Testis (tissue), 2 donors: ENCODE measurements around the gene CARD9.

Source experiments
- POLR2A ChIP-seq: fragments of 450-650 bp; IDR thresholded peaks from one replicate; pipeline ENCODE4 v1.6.1; 2017; ENCODE audit warnings: antibody characterized with exemption, mild to moderate bottlenecking, moderate library complexity
- TF ChIP-seq, protein P1 (sequence below), 3 experiments: fragments of 450-650 bp in 2 of 3; fragments of 200-600 bp in 1 of 3; sonication (generic) in 1 of 3; IDR thresholded peaks; one replicate each; pipeline ENCODE4 v1.5.1; 2016 to 2019; ENCODE audit warnings: antibody characterized with exemption in 3 of 3, mild to moderate bottlenecking in 2 of 3, moderate library complexity in 1 of 3

DNA sequence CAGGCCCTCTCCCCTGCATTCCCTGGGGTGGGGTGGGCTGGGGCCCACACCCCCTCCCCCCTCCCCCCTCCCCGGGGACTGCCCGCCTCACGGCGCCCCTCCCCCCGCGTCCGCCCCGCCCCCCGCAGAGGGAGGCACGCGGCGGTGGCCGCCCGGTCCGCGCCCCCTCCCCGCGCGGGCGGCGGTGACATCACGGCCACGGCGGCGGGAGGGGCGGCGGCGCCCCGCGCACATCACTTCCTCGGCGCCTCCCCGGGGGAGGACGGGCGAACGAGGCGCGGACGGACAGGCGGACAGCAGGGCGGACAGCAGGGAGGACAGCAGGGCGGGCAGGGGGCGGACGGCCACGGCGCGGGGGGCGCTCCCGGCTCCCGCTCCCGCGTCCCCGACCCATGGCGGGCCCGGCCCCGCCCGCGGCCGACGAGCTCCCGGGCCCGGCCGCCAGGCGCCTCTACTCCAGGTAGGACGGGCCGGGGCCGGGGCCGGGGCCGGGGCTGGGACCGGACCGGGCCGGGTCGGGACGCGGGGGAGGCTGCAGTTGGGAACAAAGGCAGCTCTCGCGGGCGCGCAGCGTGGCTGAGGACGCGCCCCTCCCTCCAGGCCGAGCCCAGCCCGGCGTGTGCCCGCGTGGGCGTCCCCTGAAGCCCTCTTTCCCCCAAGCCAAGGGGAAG lies 46.0 kb downstream of the CARD9 start, which contains the start of gene GPSM1:
- TF ChIP-seq, protein P1, sequence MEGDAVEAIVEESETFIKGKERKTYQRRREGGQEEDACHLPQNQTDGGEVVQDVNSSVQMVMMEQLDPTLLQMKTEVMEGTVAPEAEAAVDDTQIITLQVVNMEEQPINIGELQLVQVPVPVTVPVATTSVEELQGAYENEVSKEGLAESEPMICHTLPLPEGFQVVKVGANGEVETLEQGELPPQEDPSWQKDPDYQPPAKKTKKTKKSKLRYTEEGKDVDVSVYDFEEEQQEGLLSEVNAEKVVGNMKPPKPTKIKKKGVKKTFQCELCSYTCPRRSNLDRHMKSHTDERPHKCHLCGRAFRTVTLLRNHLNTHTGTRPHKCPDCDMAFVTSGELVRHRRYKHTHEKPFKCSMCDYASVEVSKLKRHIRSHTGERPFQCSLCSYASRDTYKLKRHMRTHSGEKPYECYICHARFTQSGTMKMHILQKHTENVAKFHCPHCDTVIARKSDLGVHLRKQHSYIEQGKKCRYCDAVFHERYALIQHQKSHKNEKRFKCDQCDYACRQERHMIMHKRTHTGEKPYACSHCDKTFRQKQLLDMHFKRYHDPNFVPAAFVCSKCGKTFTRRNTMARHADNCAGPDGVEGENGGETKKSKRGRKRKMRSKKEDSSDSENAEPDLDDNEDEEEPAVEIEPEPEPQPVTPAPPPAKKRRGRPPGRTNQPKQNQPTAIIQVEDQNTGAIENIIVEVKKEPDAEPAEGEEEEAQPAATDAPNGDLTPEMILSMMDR (IDR thresholded peaks at IDR 0.05): no peak
- TF ChIP-seq POLR2A: no peak
